GM03348 (cell line): ENCODE results near the gene ARSG.
"Not testable (repeated sequence)": the region's sequence is repeated elsewhere in the genome, so short reads cannot be mapped to it uniquely, and the experiment has no call there.

Experiments used
- DNase-seq: peaks from one replicate; pipeline ENCODE4 v3.0.0; 2012; ENCODE audit warnings: low spot score

ARSG gene

DNA sequence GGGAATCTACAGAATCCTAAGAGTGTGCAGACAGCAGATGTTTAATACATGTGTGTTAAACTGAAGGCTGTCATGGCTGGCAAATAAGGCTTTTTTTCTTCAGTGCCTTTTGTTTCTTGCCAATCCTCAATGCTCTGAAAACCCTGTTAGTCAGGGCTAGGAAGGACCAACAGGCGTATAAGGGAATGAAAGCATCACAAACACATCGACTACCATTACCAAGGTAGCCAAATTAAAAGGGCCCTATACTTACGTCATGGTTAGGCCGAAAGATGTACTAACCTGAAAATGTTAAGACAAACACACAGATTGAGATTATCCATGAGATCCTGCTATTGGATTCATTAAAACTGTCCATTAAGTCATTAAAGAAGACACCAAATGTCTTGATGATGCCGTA, 13.5 kb upstream of the ARSG start:
- no peak for DNase-seq

DNA sequence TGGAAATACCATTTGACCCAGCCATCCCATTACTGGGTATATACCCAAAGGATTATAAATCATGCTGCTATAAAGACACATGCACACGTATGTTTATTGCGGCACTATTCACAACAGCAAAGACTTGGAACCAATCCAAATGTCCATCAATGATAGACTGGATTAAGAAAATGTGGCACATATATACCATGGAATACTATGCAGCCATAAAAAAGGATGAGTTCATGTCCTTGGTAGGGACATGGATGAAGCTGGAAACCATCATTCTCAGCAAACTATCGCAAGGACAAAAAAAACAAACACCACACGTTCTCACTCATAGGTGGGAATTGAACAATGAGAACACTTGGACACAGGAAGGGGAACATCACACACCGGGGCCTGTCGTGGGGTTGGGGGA, 9.3 kb upstream of the ARSG start:
- not testable (repeated sequence) for DNase-seq

DNA sequence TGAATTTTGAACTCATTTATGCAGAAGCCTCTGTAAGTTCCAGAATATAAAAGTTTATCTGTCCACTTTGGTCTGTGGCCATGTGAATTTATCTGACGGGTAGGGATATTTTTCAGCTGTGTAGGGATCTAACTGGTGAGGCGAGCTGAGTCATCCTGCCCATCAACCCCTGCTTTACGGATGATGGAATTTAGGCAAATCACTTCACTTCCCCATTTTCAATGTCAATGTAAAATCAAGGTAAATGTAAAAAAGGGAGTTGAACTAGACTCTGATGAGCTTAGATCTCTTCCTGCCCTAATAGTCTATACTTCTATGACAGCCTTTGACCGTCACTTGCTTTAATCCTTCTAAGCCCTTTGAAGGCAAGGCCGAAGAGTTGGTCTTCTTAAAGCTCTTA, 2.9 kb upstream of the ARSG start:
- no peak for DNase-seq

DNA sequence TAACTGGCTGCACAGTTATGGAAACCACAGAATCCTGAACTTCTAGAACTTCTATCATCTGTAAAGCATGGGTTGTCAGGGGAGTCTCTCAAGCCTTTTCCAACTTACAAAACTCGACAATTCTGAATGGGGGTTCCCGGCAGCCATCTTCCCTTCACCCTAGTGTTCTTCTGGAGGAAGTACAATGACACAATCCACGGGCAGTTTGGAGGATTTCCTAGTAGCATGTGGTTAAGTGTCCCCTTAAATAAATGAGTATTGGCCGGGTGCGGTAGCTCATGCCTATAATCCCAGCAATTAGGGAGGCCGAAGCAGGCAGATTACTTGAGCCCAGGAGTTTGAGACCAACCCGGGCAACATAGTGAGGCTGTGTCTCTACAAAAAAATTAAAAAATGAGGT, 2.5 kb upstream of the ARSG start:
- no peak for DNase-seq

DNA sequence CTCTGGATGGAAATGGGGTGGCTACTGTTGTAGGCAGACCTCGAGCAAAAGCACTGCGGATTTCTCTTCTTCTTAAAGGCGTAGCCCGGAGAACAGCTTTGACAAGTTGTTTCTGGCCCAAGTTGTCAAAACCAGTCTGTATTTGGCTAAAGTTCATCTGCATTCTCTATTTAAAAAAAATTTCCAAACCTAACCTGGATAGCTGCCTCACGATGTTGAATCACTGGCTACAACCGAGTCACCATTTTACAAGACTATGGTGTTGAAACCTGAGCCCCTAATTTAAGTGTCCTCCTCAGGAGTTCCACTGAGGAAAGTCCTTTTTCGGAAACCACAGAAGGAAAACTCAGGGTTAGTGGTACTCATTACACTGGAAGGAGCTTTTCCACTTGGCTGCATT, 1.8 kb upstream of the ARSG start:
- DNase-seq: no peak

DNA sequence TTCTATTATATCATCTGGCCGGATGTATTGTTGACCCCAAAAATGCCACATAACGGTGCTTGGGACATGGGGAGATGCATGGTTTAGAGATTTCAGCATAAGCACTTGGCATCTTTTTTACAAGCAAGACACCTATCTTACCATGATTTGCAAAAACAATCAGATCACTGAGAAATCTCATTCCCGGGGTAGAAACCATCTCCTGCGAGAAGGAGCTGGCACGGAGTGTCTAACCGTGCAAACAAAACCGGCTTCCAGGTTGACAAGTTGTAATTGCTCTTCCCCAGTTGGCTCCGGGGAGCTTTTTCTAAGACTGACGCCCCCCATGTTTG, 1.4 kb upstream of the ARSG start:
- DNase-seq: no peak

DNA sequence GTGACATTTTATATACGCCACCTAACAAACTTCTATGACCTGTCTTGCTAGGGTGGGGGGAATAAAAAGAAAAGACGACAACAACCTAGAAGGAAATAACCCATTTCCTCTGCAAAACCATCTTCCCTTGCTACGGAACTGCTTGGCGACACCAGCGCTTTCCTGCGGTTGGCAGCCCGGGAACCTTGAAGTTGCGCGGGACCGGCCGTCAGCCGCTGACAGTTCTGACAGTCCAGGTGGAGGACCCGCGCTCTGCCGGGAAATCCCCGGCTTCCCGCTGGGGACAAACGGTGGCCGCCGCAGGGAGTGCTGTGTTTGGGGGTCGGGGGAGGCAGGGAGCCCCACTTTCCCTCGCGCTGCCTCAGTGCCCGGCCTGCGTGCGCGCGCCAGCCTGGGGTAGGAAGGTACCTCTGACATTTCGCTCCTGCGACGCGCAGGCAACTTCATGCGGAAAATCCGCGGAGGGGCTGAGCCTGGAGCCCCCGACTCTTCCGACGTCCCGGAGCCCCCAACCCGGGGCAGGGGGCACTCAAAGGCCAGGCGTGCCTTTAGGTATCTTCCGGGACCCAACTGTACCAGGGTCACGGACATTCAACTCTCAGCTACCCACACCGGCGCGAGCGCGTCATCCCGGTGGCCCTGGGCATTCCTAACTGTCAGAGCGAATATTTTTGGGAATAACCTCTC, 884 bp upstream of the ARSG start:
- DNase-seq: no peak

DNA sequence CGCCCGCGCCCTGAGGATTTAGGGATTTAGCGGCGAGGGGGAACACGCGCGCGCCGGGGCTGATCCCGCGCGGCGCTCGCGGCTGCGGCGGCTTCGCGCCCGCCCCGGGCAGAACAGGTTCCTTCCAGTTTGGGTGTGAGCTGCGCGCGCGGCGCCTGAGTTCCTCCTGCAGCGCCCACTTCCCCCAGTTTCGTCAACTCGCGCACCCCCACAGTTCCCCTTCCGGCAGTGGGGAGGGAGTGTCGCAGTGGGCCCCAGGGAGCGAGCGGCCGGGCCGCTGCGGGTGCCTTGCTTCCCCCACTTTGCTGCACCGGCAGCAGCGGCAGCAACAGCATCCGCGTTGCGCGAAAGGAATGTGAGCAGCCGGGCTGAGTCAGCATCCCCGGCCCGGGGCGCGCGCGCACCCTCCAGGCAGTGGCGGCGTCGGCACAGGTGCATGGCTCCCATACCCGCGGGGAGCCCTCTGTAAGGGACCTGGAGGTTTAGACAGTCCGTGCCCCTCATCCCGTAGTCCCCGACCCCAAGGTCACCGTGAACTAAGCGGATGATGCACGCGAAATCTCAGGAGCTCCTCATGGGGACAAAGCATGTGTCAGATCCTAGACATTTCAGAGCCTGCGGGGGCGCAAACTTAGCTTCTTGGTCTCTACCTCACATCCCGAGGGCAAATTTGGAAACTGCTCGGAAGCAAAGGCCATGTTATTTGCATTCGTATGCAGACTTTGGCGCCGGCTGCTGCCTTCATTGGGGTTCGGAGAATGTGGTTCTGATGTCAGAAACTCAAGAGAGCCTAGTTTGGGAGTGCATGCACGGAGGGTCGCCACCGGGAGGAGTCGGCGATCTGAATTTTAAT, 767 bp downstream of the ARSG start:
- peak; percentile 92 for DNase-seq

DNA sequence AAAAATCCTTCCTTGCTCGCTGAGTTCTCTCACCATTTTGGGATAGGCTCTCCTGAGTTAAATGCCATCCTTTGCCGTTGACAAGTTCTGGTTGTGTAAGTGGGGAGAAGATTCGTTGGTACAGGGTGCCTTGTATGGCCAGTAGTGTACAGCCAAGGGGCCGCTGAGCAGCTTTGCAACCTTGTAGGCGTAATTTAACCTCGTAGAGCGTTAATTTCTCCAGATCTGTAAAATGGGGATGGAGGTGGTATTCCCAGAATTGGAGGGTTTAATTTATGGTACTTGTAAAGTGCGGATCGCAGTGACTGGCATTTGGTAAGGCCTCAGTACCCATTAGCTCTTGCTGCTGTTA, 1.4 kb downstream of the ARSG start:
- DNase-seq: no peak

DNA sequence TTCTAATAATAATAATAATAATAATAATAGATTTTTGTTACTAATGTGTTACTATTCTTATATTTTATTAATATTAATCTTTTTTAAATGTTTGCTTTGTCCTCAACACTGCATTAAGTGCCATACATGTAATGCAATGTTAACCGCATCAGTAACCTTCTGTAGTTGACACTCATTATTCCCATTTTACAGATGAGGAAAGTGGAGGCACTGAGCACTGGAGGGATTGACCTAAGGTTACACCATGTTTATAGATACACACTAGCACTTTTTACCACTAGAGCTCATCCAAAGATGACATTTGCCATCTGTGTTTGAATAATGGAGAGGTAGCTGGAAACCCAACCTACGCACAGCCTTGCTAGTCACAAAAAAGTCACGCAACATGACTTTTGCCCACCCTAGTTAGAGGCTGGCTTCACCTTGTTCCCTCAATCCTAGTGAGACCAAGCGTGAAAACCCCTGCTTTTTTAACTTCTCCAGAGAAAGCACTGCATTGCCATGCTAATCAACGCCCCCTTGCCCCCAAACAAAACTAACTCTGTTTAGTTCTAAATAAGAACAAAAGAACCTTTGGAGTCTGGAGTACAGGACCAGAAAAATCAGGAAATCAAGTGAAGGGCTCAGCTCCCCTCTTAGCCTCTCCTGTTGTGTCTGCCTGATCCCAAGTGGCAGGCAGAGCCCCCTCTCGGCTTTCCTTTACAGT, 2.3 kb downstream of the ARSG start:
- DNase-seq: no peak

DNA sequence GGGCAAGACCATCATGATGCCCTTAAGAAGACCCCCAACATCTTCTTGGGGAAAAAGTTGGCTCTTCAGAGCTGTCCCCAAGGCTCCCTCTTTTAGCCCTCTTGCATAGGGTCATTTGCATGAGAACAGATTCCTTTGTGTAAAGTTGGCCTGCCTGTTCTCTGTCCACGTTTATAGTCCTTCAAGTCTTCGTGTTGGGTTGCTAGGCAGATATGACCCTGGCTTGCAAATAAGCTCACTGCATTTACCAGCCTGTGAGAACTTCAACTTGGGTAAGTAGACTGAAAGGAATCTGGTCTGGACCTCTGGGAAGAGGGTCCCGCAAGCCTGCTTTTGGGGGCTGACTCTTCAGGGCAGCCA, 2.9 kb downstream of the ARSG start:
- no peak for DNase-seq

DNA sequence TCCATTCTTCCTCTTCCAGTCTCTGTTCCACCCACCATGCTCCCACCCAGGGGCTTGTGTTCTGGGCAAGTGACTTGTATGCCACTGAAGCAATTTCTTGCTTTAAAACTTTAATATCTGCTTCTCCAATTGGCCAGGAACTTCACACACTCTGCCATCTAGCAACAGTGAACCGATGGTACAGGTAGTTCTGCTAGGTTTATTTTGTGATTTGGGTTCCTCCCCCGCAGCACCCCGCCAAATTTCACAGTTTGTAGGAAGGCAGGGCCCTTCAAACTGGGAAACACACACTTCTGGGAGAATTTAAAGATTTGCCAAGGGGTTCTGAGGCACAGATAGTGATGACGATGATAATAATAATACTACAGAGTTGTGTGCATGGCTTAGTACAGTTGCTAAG, 3.3 kb downstream of the ARSG start:
- DNase-seq: no peak

DNA sequence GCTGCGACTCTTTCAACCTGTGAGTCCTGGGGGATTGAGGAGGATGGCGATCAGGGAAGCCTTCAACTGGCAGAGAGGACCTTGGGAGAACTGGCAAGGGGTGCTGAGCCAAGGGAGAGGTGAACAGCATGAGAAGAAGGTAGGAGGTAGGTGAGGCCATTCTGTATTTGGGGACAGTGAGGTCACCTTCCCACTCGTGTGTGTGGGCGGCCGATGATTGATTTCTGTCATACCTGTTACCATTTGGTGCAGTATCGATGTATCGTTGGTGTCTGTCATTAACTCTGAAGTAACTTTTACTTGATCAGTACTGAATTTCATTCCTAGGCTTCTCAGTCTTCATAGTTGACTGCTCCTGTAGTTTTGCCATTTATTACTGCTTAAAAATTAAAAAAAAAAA, 3.8 kb downstream of the ARSG start:
- DNase-seq: no peak

DNA sequence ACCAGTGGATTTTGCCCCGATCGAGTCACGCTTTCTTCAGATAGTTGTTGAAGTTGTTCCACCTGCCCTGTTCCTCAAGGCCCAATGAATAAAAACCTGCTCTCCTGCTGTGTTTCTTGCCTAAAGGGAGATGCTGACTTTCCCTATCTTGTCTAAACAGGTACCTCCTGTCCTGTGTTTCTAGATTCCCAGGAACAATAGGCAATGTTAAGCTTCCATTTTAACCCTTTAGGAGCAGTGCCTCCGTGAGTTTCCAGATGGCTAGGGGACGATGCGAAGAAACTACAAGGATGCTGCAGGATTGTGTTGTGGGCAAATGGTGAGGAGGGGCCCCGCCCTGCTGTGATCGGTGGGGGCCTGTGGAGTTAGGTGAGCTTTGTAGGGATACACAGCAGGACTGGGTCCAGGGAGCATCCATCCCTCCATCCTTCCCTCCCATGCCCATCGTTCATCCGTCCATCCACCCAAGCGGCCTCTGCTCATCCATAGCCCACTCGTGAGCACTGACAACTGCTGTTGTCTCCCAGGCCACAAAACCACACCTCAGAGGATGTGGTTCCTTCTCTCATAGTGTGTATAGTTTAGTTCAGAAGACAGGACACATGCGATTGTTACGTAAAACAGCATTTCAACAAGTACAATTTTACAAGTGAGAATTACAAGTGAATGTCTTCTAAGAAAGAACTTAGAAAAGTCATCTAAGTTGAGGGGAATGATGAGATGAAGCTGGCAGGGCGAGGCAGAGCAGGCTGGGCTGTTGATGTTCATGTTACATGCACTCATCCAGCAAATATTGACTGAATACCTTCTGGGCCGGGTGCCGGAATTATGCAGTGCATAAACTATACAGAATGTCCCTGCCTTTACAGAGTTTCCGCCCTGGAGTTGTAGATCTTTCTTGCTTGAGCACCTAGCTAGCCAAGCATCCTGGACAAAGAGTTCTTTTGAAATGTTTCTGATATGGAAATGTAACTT, 5.2 kb downstream of the ARSG start:
- DNase-seq: no peak

DNA sequence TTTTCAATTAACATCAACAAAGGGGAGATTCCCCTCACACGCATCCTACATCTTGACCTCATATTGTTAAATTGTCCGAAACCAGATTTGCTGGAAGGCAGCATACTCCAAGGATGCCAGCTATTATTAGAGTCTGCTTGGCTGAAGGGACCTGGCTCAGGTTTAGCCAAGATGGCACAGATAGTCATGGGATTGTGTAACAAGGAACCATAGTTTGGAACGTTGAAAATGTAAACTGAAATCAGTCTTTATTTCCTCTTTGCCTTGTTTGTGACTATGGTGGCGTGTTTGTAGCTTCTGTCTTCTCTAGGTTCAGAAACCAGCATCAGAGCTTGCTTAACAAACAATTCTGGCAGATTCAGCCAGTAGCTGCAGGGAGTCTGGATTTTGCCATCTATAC, 5.9 kb downstream of the ARSG start:
- DNase-seq: no peak

DNA sequence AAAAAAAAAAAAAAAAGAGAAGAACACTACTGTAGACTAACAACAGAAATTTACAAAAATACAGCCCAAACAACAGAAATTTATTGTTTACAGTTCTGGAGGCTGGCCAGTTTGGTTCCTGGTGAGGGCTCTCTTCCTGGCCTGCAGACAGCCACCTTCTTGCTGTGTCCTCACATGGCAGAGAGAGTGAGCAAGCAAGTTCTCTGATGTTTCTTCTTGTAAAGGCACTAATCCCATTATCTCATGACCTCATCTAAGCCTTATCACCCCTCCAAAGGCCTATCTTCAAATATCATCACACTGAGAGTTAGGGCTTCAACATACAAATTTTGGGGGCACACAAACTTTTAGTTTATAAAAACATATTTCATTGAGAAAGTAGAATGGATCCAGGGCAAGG, 7.3 kb downstream of the ARSG start:
- no peak for DNase-seq

DNA sequence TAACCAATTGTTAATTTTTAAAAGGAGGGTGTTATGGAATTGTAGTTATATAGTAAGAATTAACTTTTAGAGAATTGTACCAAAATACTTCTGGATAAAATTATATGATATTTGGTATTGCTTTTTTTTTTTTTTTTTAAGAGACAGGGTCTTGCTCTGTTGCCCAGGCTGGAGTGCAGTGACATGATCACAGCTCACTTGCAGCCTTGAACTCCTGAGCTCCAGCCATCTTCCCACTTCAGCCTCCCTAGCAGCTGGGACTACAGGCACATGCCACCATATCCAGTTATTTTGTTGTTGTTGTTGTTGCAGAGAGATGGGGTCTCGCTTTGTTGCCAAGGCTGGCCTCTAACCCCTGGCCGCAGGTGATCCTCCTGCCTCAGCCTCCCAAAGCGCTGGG, 8.5 kb downstream of the ARSG start:
- DNase-seq: no peak

DNA sequence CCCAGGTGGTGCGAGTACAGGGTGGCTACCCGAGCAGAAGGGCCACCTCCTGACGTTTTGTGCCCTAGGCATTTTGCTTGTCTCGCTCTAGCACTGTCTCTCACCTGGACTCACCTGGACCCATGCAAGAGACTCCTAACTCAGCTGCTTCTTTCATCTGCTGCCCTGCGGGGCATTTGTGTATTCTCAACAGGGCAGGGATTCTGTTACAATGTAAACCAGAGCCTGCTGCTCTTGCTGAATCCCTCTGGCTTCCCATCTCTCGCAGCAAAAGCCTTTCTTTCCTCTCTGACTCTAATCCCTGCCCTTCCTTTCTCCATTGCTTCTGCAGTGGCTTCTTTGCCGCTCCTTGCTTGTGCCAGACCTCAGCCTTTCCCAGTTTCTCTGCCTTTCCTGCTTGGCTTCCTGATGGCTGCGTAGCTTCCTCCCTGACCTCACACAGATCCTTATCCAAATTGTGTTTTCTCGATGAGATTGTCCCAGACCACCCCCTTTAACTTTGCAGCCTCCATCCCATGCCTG, 10.2 kb downstream of the ARSG start:
- DNase-seq: no peak

DNA sequence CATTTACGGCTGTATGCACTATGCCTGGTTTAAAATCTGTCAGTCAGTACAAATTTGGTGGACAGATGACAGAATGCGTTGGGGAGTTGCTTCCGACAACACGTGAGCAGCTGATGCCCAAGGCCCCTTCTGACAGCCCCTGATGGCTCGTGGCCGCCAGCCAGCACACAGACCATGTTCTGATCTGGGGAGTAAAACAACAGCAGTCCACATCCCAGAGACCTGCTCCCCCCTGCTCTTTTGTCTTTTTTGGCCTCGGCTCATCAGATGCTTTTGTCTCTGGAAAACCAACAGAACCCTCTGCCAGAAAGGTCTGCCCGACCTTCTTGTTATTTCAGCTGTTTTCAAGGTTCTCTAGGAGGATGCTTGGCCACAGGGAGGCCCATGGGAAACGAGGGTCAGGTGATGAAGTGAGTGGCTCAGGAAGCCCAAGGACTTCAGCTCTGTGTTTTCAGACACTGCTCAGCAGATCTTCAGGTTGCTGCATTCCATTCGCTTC, 10.8 kb downstream of the ARSG start:
- no peak for DNase-seq

DNA sequence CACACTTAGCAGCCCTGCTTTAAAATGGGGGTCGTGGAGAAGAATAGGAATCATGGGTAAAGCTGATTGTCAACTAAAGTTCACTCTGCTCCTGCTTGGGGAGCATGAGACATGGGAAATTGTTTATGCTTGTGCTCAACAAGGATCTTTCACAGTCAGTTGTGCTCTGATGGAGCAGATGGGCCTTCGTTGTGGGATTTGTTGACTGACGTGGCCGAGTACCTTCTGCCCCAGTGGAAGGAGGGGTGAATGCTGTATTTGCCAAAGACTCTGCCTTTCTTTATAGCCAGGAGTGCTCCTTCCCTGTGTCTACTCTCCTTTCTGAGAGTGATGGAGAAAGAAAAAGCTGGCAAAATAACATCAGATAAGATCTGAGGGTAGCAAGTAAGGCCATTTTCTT, 11.4 kb downstream of the ARSG start:
- DNase-seq: no peak

DNA sequence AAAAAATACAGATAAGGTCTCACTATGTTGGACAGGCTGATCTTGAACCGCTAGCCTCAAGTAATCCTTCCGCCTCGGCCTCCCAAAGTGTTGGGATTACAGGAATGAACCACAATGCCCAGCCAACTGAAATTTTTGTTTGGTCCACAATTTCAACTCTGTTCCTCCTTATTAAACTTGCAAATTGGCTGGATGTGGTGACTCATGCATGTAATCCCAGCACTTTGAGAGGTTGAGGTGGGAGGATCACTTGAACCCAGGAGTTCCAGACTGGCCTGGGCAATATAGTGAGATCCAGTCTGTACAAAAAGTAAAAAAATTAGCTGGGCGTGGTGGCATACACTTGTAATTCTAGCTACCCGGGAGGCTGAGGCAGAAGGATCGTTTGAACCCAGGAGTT, 13.4 kb downstream of the ARSG start:
- DNase-seq: no peak

DNA sequence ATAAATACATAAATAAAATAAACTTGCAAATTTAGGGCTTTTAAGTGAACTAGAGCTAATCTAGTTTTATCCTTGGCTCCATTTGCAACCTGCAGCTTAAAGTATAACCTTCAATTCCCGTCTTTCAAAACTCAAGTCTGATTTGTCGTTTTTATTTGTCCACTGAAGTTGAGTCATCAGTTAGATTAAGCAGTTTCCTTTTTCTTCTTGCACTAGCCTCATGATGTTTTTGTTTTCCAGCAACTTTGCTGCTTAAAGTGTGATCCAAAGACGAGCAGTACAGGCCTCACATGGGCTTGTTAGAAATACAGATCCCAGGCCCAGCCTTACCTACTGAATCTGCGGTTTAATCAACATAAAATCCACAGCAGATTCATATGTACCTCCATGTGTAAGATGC, 13.8 kb downstream of the ARSG start:
- no peak for DNase-seq
